Activated CD8-positive, alpha-beta T cell treated with anti-CD3 and anti-CD28 coated beads for 36 hours (primary cell): ENCODE results near the gene RAPGEF5. TPM values are rescaled to one million over a fixed set of nuclear protein-coding genes. Genes with fewer than 3 reads are reported as not detected.

Experiments used
- ATAC-seq: fragments of 200-7000 bp; cut with Tn5 transposase; one replicate; pipeline ENCODE4 v1.10.0; 2021; ENCODE audit warnings: mild to moderate bottlenecking, moderate library complexity
- CTCF ChIA-PET: fragments of 350-600 bp; sonication (Branson Sonifier 250); formaldehyde crosslinking; loops from one replicate; lab custom pipeline; 2021; ENCODE audit warnings: antibody characterized with exemption; lab: Charles Lee
- POLR2A ChIA-PET: fragments of 350-600 bp; sonication (Branson Sonifier 250); formaldehyde crosslinking; loops from one replicate; lab custom pipeline; 2021; ENCODE audit warnings: antibody characterized with exemption; lab: Charles Lee
- DNase-seq: peaks from one replicate; pipeline ENCODE4 v3.0.0-alpha.2; 2020
- H3K27ac Mint-ChIP-seq: one replicate; pipeline ENCODE4 v1.8.0; 2021; ENCODE audit warnings: mild to moderate bottlenecking, mixed read lengths
- H3K27me3 Mint-ChIP-seq: one replicate; pipeline ENCODE4 v1.8.0; 2021; ENCODE audit warnings: mixed read lengths
- H3K36me3 Mint-ChIP-seq: one replicate; pipeline ENCODE4 v1.8.0; 2021; ENCODE audit warnings: low read depth, mixed read lengths
- H3K4me1 Mint-ChIP-seq: one replicate; pipeline ENCODE4 v1.8.0; 2021; ENCODE audit warnings: low read depth, mixed read lengths
- H3K4me3 Mint-ChIP-seq: one replicate; pipeline ENCODE4 v1.8.0; 2021; ENCODE audit warnings: mild to moderate bottlenecking, moderate library complexity, mixed read lengths
- H3K9me3 Mint-ChIP-seq: one replicate; pipeline ENCODE4 v1.8.0; 2021; ENCODE audit warnings: mixed read lengths
- CTCF ChIP-seq: fragments of 200-600 bp; IDR thresholded peaks from one replicate; pipeline ENCODE4 v1.8.0; 2022; ENCODE audit warnings: antibody characterized with exemption, mild to moderate bottlenecking
- intact Hi-C: fragments of 100-400 bp; cut with micrococcal nuclease; formaldehyde crosslinking; loops from one replicate; pipeline ENCODE4 v1.10.0; 2022
- total RNA-seq, 2 experiments: library from RNA; stranded (reverse); gene quantifications; one replicate each; pipeline ENCODE4 v1.2.3, GENCODE V29; 2021

RAPGEF5 gene
- total RNA-seq, 2 experiments from 2014 or later = 0.92 to 0.99 TPM

DNA sequence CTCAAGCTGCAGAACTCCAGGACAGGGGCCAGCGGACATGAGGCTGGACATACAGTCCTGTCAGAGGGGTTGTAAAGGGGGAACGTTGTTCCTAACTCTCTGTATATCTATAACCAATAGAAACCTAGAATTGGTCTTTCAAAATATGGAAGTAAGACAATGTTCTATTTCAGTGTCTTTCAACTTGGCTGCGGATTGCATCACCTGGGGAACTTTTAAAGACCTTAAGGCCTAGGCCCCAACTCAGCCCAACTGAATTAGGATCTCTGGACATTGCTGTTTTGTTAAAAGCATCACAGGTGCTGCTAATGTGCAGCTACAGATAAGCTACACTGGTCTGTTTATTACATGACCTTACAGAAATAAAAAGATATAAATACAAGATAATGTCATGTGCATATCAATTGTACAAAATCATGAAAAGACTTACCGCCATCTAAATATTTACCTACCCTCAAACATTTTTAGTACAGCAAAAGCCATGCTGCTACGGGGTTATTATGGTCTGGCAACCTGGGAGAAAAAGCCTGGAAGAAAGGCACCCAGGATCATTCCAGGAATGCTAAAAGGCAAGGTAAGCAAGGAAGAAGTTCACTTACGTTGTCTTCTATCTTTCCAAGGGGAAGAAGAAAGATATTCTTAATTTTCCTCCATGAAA is 169.1 kb downstream of the RAPGEF5 start:
- Mint-ChIP-seq H3K9me3 (no peaks in the 10 kb centered on the region), H3K36me3 (no peaks in the 10 kb centered on the region), H3K4me1 (no peaks in the 10 kb centered on the region), H3K27ac (no peak overlapping the region), H3K27me3 (peaks cover 5% of the 10 kb centered on the region), H3K4me3 (no peak overlapping the region)
- CTCF ChIA-PET = no interaction called here
- TF ChIP-seq CTCF = no peak
- intact Hi-C loops = no loop called here
- ATAC-seq (no peak), DNase-seq (no peak)
- POLR2A ChIA-PET = no interaction called here

- Mint-ChIP-seq H3K4me3 (no peak overlapping the region), H3K9me3 (no peaks in the 10 kb centered on the region), H3K36me3 (no peaks in the 10 kb centered on the region), H3K27me3 (peaks cover 16% of the 10 kb centered on the region), H3K27ac (no peak overlapping the region), H3K4me1 (no peaks in the 10 kb centered on the region)
- intact Hi-C loops = no loop called here
- POLR2A ChIA-PET = no interaction called here
- DNase-seq = no peak
- no peak for TF ChIP-seq CTCF
- no peak for ATAC-seq
- CTCF ChIA-PET = interaction anchor here (0.8 to 1.3 kb wide), 3 partner anchors 8 to 67 kb away, joined by 3 read pairs; no protein-coding TSS in a partner anchor
Measured at GRCh38 chr7:22185559-22185958, 171.4 kb downstream of the RAPGEF5 start.

DNA sequence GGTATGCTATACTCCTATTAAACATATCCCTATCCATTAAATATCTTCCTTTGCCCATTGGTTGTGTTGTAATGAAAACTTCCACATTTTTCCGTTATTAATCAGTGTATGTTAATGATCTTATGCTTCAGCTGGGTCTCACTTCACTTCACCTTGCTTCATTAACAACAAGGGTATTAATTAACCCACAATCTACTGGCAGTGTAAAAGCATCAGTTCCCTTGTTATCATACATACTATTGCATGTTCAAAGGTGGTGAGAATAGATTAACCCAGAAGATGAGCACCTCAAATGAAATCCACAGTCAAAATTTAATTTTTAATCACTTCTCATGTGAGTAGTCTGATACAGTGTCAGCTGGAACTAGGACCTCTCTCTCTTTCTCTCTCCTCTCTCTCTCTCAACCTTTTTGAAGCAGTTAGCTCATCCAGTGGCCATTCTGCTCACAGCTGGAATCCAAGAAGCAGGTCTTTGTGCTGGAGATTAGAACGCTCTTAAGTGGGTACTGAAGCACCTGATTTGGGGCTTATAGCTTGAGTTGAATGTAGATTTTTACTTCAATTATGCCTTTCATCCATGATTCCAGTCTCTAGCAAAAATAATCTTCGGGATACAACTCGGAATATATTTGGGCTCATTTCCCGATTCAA is 172.3 kb downstream of the RAPGEF5 start:
- ATAC-seq (no peak), DNase-seq (no peak)
- CTCF ChIA-PET = interaction anchor here (0.8 to 1.3 kb wide), 3 partner anchors 8 to 66 kb away, joined by 3 read pairs; no protein-coding TSS in a partner anchor
- peaks cover 19% of the 10 kb centered on the region for H3K27me3 Mint-ChIP-seq
- H3K4me3 Mint-ChIP-seq = no peak overlapping the region
- no peaks in the 10 kb centered on the region for H3K9me3 Mint-ChIP-seq
- no peaks in the 10 kb centered on the region for H3K36me3 Mint-ChIP-seq
- H3K27ac Mint-ChIP-seq = no peak overlapping the region
- TF ChIP-seq CTCF = no peak
- intact Hi-C loops = no loop called here
- no peaks in the 10 kb centered on the region for H3K4me1 Mint-ChIP-seq
- POLR2A ChIA-PET = no interaction called here

DNA sequence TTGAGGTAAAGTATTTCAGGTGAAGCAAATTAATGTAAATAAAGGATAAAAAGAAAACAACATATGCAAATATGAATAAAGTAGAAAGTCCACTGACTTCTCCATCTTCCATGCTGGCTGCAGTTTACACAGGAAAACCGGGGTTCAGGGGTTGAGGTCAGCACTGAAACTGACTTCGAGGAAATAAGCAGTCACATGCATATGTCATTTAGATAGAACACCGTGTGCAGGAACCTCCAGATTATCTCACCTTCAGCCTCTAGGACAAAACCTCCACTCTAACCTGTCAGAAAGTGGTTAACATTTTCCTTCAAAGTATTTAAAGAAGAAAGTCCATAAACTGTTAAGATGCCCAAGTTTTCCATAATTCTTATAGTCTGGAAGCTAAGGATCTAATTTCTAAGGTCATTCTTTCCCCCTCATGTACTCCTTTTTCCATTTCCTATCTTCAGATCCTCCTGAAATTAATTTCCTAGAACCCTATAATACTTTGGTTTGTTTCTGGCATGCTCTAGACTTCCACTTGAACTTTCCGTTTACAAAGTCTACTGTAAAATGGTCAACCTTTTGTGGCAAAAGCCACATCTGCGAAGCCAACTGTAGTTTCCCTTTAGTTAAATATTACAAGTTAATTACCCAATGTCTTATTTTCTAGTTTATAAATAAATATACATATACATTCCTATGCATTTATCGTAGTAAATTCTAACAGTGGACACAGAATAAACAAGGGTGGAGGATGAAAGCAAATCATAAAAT is 173.3 kb downstream of the RAPGEF5 start:
- no peaks in the 10 kb centered on the region for H3K4me1 Mint-ChIP-seq
- ATAC-seq (no peak), DNase-seq (no peak)
- H3K27ac Mint-ChIP-seq = no peak overlapping the region
- H3K27me3 Mint-ChIP-seq = peaks cover 23% of the 10 kb centered on the region
- ChIA-PET POLR2A (interaction anchor here (0.6 kb wide), 2 partner anchors 43 to 52 kb away, joined by 3 read pairs; no protein-coding TSS in a partner anchor), CTCF (no interaction called here)
- H3K4me3 Mint-ChIP-seq = no peak overlapping the region
- no peaks in the 10 kb centered on the region for H3K9me3 Mint-ChIP-seq
- TF ChIP-seq CTCF = no peak
- no peaks in the 10 kb centered on the region for H3K36me3 Mint-ChIP-seq
- intact Hi-C loops = no loop called here
